HG03175 (cell line): ENCODE results near the gene APP.
"Not testable (repeated sequence)": the region's sequence is repeated elsewhere in the genome, so short reads cannot be mapped to it uniquely, and the experiment has no call there.

Source experiments
- ATAC-seq: cut with Tn5 transposase; IDR thresholded peaks from one replicate; pipeline ENCODE4 v1.9.1; 2021; ENCODE audit warnings: mild to moderate bottlenecking, moderate library complexity; ENCODE audit not compliant: unreplicated experiment

APP gene

GRCh38 chr21:26025536-26026512 is 144.7 kb downstream of the APP start:
- ATAC-seq, result no peak

DNA sequence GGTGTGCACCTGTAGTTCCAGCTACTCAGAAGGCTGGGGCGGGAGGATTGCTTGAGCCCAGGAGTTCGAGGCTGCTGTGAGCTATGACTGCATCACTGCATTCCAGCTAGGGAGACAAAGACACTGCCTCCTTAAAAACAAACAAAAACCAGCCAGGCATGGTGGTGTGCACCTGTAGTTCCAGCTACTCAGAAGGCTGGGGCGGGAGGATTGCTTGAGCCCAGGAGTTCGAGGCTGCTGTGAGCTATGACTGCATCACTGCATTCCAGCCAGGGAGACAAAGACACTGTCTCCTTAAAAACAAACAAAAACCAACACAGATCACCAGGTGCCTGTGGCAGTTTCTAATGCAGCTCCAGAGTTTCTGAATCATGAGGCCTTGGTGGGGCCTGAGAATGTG is 147.2 kb downstream of the APP start:
- not testable (repeated sequence) for ATAC-seq

GRCh38 chr21:26022598-26023337 is 147.8 kb downstream of the APP start:
- ATAC-seq, result not testable (repeated sequence)

GRCh38 chr21:26020510-26020909 is 150.1 kb downstream of the APP start:
- ATAC-seq, result no peak

DNA sequence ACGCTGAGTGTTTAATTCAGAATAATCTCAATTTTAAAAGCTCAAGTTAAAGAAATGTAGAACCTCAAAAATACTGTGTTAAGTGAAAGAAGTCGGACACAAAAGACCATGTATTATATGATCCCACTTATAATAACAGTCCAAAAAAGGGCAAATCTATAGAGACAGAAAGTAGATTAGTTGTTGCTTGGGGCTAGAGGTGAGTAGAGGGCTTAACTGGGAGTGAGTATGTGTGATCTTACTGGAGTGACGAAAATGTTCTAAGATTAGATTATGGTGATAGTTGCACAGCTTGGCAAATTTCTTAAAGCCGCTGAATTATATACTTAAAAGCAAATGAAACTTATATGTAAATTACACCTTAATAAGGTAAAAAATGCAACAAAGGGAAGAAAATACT is 150.5 kb downstream of the APP start:
- no peak for ATAC-seq

- ATAC-seq, result no peak
Observed at GRCh38 chr21:26019236-26019635, 151.3 kb downstream of the APP start.

- no peak for ATAC-seq
Observed at GRCh38 chr21:26013970-26014369, 156.6 kb downstream of the APP start.

DNA sequence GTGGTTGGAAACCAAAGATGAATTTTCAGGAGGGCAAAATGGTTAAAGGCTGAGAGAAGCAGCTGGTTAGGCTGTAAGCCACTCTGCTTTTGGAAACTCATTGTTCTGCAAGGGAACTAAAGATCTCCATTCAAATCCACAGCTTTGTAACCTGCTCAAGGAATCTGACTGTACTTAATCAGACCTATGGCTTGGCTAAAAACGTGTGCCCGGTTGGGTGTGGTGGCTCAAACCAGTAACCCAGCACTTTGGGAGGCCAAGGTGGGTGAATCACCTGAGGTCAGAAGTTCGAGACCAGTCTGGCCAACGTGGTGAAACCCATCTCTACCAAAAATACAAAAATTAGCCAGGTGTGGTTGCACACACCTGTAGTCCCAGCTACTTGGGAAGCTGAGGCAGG is 158.1 kb downstream of the APP start:
- not testable (repeated sequence) for ATAC-seq

- ATAC-seq, result no peak
Observed at GRCh38 chr21:26011292-26011940, 159.2 kb downstream of the APP start.

DNA sequence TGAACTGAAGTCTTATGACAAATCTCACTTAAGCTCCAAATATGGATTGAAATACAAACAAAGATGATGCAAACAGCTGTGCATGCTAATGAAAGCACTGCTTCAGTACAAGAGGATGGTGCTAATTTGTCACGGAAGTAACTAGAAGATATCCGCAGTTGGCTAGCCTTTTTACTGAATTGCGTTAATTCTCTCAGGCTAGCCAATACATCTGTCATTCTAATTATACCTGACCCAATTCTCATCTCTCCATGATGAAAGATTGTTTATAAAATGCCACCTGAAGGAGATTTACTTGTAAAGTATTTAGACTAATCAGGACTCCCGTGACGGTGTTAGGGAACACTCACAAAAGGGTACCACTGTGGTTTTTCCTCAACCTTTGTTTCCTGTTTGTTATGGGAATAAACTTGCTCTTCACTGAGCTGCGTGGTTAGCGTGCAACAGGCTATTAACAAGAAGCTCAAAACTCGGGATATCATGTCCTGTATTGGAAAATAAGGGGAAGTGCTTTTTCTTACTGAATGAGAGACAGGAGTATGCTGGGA is 162.5 kb downstream of the APP start:
- no peak for ATAC-seq

- ATAC-seq, result no peak
Observed at GRCh38 chr21:26005464-26005863, 165.1 kb downstream of the APP start.

DNA sequence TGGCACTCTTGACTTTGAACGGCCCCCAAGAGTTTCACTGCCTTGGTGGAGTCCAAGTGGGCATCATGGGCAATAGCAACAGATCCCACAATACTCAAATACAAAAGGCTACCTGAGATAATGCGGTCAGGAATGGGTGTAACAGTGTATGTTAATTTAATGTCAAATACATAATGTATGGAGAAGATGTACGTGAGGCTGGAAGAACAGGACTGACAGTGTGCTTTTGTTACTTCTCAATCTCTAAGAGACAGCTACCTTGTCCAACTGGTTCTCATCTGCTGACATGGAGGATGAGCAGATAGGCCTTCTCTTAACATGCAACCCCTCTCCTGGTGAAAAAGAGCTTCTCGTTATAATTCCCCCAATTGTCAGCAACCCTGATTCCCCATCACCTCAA is 167.2 kb downstream of the APP start:
- ATAC-seq, result no peak

DNA sequence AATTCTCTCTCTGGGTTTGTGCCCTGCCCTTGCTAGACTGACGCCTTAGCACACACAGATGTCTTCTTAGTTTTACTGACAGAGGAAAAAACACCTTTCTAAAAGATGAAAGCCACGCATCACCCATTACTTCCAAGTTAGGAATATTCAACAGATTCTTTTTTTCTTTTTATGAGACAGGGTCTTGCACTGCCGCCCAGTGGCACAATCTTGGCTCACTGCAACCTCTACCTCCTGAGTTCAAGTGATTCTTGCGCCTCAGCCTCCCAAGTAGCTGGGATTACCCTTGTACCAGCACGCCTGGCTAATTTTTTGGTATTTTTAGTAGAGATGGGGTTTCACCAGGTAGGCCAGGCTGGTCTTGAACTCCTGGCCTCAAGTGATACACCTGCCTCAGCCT is 169.2 kb downstream of the APP start:
- ATAC-seq, result no peak

- ATAC-seq, result no peak
Observed at GRCh38 chr21:25999921-26000582, 170.5 kb downstream of the APP start.

- no peak for ATAC-seq
Observed at GRCh38 chr21:25997788-25998611, 172.6 kb downstream of the APP start.

GRCh38 chr21:25995278-25995677 is 175.3 kb downstream of the APP start:
- ATAC-seq, result no peak

DNA sequence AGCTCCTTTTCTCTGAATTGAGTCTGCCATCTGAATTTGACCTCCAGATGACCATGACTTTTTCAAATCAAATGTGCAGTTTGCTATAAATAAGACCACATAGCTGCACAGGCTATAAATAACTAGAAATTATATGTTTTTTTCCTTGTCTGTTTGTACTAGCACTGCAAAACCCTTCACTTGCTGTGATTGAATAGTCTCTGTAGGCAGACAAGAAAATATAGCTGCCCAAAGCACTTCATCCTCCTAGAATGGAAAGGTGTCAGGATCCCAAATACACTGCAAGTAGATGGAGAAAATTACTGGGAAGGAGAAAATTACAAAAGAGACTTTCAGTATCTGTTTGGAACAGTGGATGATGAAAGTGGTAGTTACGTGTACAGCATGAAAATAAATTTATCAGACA is 175.8 kb downstream of the APP start:
- no peak for ATAC-seq

- ATAC-seq, result no peak
Observed at GRCh38 chr21:25988738-25989137, 181.8 kb downstream of the APP start.

DNA sequence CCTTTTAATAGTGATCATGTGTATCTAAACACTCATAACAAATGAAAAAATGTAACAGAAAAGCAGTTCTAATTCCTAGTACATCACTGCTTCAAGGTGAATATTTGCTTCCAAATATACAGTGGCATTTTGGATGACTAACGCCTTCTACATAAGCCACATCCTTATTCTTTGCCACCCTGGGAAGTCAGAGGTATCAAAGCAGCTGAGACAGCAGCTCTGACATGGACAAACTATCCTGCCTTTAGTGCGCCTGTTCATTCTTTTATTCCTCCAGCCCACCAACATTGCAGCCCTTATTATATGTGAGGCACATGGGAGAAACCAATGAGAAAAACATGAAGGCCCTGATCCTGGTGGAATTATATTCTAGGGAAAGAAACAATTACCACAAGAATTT is 183.0 kb downstream of the APP start:
- no peak for ATAC-seq

- ATAC-seq, result no peak
Observed at GRCh38 chr21:25986928-25987327, 183.6 kb downstream of the APP start.
